Neural progenitor cell (in vitro differentiated cells): ENCODE measurements around the gene GIGYF2. TPM values are rescaled to one million over a fixed set of nuclear protein-coding genes. Genes with fewer than 3 reads are reported as not detected.

Source experiments
- DNase-seq: peaks from one replicate; pipeline ENCODE4 v3.0.0-alpha.2; 2016; ENCODE audit warnings: low spot score
- H2AFZ ChIP-seq: fragments of 200-600 bp; sonication (generic); replicated peaks from 2 replicates; pipeline ENCODE4 v1.6.1; 2016; ENCODE audit warnings: antibody characterized with exemption
- H3F3A ChIP-seq: fragments of 200-600 bp; sonication (generic); 2 replicates; pipeline ENCODE4 v1.6.1; 2016; ENCODE audit warnings: antibody characterized with exemption, low read depth
- H3K27ac ChIP-seq: fragments of 200-600 bp; sonication (generic); 2 replicates; pipeline ENCODE4 v1.5.1; 2016; ENCODE audit warnings: mild to moderate bottlenecking
- H3K27me3 ChIP-seq: fragments of 200-600 bp; sonication (generic); 2 replicates; pipeline ENCODE4 v1.6.1; 2016; ENCODE audit warnings: mild to moderate bottlenecking, moderate library complexity
- H3K36me3 ChIP-seq: fragments of 200-600 bp; sonication (generic); 2 replicates; pipeline ENCODE4 v1.5.1; 2016
- H3K4me1 ChIP-seq: fragments of 200-600 bp; sonication (generic); 2 replicates; pipeline ENCODE4 v1.6.1; 2016; ENCODE audit warnings: mixed run types
- H3K4me2 ChIP-seq: fragments of 200-600 bp; sonication (generic); 2 replicates; pipeline ENCODE4 v1.6.1; 2016
- H3K4me3 ChIP-seq: fragments of 200-600 bp; sonication (generic); 2 replicates; pipeline ENCODE4 v1.5.1; 2016
- H3K79me2 ChIP-seq: fragments of 200-600 bp; sonication (generic); 2 replicates; pipeline ENCODE4 v1.6.1; 2016; ENCODE audit warnings: low read depth
- H3K9ac ChIP-seq: fragments of 200-600 bp; sonication (generic); 2 replicates; pipeline ENCODE4 v1.6.1; 2016
- H3K9me3 ChIP-seq: fragments of 200-600 bp; sonication (generic); 2 replicates; pipeline ENCODE4 v1.5.1; 2016; ENCODE audit warnings: low read depth
- H4K20me1 ChIP-seq: fragments of 200-600 bp; sonication (generic); 2 replicates; pipeline ENCODE4 v1.6.1; 2016; ENCODE audit warnings: low read depth
- H3K27ac Mint-ChIP-seq: 3 replicates; pipeline ENCODE4 v1.8.0; 2021; ENCODE audit warnings: mixed read lengths
- H3K27me3 Mint-ChIP-seq: 2 replicates; pipeline ENCODE4 v1.8.0; 2022; ENCODE audit warnings: low read depth, mild to moderate bottlenecking, inconsistent platforms, moderate library complexity, mixed read lengths; ENCODE audit not compliant: insufficient read depth
- H3K36me3 Mint-ChIP-seq: 3 replicates; pipeline ENCODE4 v1.8.0; 2021; ENCODE audit warnings: mixed read lengths
- H3K4me1 Mint-ChIP-seq: 3 replicates; pipeline ENCODE4 v1.8.0; 2021; ENCODE audit warnings: mixed read lengths
- H3K4me3 Mint-ChIP-seq: 3 replicates; pipeline ENCODE4 v1.8.0; 2021; ENCODE audit warnings: mild to moderate bottlenecking, moderate library complexity, mixed read lengths
- H3K9me3 Mint-ChIP-seq: 3 replicates; pipeline ENCODE4 v1.8.0; 2020; ENCODE audit warnings: mixed read lengths
- CTCF ChIP-seq: fragments of 200-600 bp; sonication (generic); IDR thresholded peaks from 2 replicates; pipeline ENCODE4 v1.5.1; 2017; ENCODE audit warnings: antibody characterized with exemption, mild to moderate bottlenecking
- EZH2 ChIP-seq: fragments of 200-600 bp; sonication (generic); IDR thresholded peaks from 2 replicates; pipeline ENCODE4 v1.6.1; 2017; ENCODE audit warnings: antibody characterized with exemption, mild to moderate bottlenecking, moderate library complexity
- EZH2phosphoT487 ChIP-seq: fragments of 200-600 bp; sonication (generic); IDR thresholded peaks from 2 replicates; pipeline ENCODE4 v1.6.1; 2017; ENCODE audit warnings: antibody characterized with exemption
- total RNA-seq: library from RNA; depleted of rRNA; stranded (reverse); fragments of >200 nt; gene quantifications from 2 replicates; pipeline ENCODE4 v1.2.3, GENCODE V29; 2015; ENCODE audit warnings: low replicate concordance

Gene GIGYF2
- total RNA-seq, 1 donor from 2014 or later: 76.3 TPM

DNA sequence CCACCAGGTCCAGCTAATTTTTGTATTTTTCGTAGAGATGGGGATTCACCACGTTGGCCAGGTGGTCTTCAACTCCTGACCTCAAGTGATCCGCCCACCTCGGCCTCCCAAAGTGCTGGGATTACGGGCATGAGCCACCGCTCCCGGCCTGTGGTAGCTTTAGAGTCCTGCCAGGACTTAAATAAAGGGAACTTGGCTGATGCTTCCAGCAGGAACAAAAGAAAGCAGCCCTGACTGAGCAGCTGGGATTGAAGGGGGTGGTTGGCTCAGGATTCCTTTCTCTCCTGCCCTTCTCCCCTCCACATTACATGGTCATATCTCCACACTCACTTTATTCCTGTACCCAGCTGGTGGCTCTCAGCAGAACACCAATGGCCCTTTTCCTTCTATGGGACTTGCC lies 43.7 kb upstream of the GIGYF2 start:
- H4K20me1 ChIP-seq: no peaks in the 10 kb centered on the region
- no peak overlapping the region for H3K4me3 ChIP-seq
- Mint-ChIP-seq H3K4me3 (no peak overlapping the region), H3K9me3 (no peaks in the 10 kb centered on the region), H3K36me3 (no peaks in the 10 kb centered on the region), H3K4me1 (peaks cover 46% of the 10 kb centered on the region), H3K27ac (no peak overlapping the region), H3K27me3 (peaks cover 16% of the 10 kb centered on the region)
- no peaks in the 10 kb centered on the region for H3K9me3 ChIP-seq
- peaks cover 18% of the 10 kb centered on the region for H3K4me1 ChIP-seq
- H3K27me3 ChIP-seq: no peaks in the 10 kb centered on the region
- H3K36me3 ChIP-seq: no peaks in the 10 kb centered on the region
- H3K9ac ChIP-seq: no peak overlapping the region
- DNase-seq: peak; percentile 58
- TF ChIP-seq EZH2phosphoT487: no peak
- H3K27ac ChIP-seq: no peak overlapping the region
- no peaks in the 10 kb centered on the region for H3K79me2 ChIP-seq
- H3K4me2 ChIP-seq: peak overlapping the region; percentile 58
- no peak overlapping the region for H2AFZ ChIP-seq
- H3F3A ChIP-seq: peaks cover 14% of the 10 kb centered on the region

DNA sequence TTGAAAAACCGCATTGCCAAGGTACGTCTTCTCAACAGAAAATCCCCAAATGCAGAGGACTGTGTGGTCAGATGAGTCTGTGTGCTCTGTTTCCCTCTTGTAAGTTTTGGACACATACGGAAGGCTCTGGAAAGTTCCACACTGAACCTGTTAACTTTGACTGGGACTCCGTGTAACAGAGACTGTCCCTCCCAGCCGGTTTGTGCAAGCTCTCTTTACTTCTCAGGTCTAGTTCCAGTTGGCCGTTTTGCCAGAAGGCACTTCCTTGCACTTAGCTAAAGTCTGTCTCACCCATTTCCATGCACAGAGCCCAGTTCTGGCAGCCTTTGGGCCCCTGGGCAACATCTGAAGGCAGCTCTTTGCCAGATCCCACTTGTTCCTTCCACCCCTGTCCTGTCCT lies 41.7 kb upstream of the GIGYF2 start:
- H3K27ac ChIP-seq: no peak overlapping the region
- no peaks in the 10 kb centered on the region for H4K20me1 ChIP-seq
- no peak overlapping the region for H3K4me2 ChIP-seq
- peaks cover 14% of the 10 kb centered on the region for H3K4me1 ChIP-seq
- Mint-ChIP-seq H3K36me3 (no peaks in the 10 kb centered on the region), H3K27ac (no peak overlapping the region), H3K9me3 (no peaks in the 10 kb centered on the region), H3K27me3 (peaks cover 11% of the 10 kb centered on the region), H3K4me3 (no peak overlapping the region), H3K4me1 (peaks cover 41% of the 10 kb centered on the region)
- H3K27me3 ChIP-seq: no peaks in the 10 kb centered on the region
- no peaks in the 10 kb centered on the region for H3K9me3 ChIP-seq
- no peak for TF ChIP-seq EZH2phosphoT487
- H3K4me3 ChIP-seq: no peak overlapping the region
- H3K36me3 ChIP-seq: no peaks in the 10 kb centered on the region
- no peak overlapping the region for H3K9ac ChIP-seq
- H2AFZ ChIP-seq: no peak overlapping the region
- H3F3A ChIP-seq: peaks cover 14% of the 10 kb centered on the region
- DNase-seq: no peak
- H3K79me2 ChIP-seq: no peaks in the 10 kb centered on the region

GRCh38 chr2:232658217-232658785 lies 38.8 kb upstream of the GIGYF2 start:
- Histone ChIP-seq H3K4me3 (no peak overlapping the region), H3K79me2 (no peaks in the 10 kb centered on the region), H3K4me1 (peaks cover 1% of the 10 kb centered on the region), H3K27me3 (no peaks in the 10 kb centered on the region), H3K4me2 (no peak overlapping the region), H3K27ac (no peak overlapping the region), H3K9ac (no peak overlapping the region), H3F3A (peaks cover 4% of the 10 kb centered on the region), H4K20me1 (no peaks in the 10 kb centered on the region), H3K9me3 (no peaks in the 10 kb centered on the region), H3K36me3 (no peaks in the 10 kb centered on the region), H2AFZ (no peak overlapping the region)
- peak; percentile 26 for TF ChIP-seq CTCF
- TF ChIP-seq EZH2: no peak
- Mint-ChIP-seq H3K9me3 (peaks cover 2% of the 10 kb centered on the region), H3K27me3 (peaks cover 13% of the 10 kb centered on the region), H3K36me3 (peaks cover 2% of the 10 kb centered on the region), H3K4me3 (no peak overlapping the region), H3K27ac (no peak overlapping the region), H3K4me1 (peaks cover 22% of the 10 kb centered on the region)
- no peak for DNase-seq

DNA sequence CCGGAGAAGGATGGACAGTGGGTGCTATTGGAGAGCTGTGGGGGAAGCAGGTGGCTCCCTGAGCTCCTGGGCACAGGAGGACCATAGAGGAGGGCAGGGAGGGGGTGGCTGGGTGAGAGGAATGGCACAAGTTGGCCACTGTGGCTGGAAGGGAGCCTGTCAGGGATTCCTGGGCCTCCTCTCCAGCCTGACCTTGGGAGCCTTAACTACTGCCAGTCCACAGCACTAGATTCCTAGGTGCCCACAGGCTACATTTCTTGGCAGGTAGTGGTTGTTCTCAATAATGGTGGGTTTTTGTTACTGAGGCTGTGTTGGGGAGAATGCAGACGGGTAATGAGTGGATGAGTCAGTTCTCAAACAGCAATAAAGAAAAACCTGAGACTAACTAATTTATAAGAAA lies 37.8 kb upstream of the GIGYF2 start:
- Mint-ChIP-seq H3K4me1 (peaks cover 17% of the 10 kb centered on the region), H3K27ac (no peak overlapping the region), H3K9me3 (peaks cover 2% of the 10 kb centered on the region), H3K27me3 (peaks cover 13% of the 10 kb centered on the region), H3K4me3 (no peak overlapping the region), H3K36me3 (peaks cover 2% of the 10 kb centered on the region)
- DNase-seq: no peak
- H4K20me1 ChIP-seq: no peaks in the 10 kb centered on the region
- TF ChIP-seq CTCF (no peak), EZH2 (no peak), EZH2phosphoT487 (no peak)
- no peaks in the 10 kb centered on the region for H3K27me3 ChIP-seq
- no peaks in the 10 kb centered on the region for H3K79me2 ChIP-seq
- no peaks in the 10 kb centered on the region for H3F3A ChIP-seq
- no peak overlapping the region for H2AFZ ChIP-seq
- no peaks in the 10 kb centered on the region for H3K9me3 ChIP-seq
- H3K4me1 ChIP-seq: no peaks in the 10 kb centered on the region
- no peaks in the 10 kb centered on the region for H3K36me3 ChIP-seq
- no peak overlapping the region for H3K4me2 ChIP-seq
- H3K9ac ChIP-seq: no peak overlapping the region
- no peak overlapping the region for H3K27ac ChIP-seq
- H3K4me3 ChIP-seq: no peak overlapping the region
